Neuron (in vitro differentiated cells): Measurements from ENCODE around the gene TSPAN18.

Source experiments
- H2AFZ ChIP-seq: one replicate; pipeline ENCODE4 v1.6.1; 2013; ENCODE audit warnings: low read depth, mild to moderate bottlenecking, inconsistent platforms, low read length, moderate library complexity
- H3K27me3 ChIP-seq: one replicate; pipeline ENCODE4 v1.6.1; 2013; ENCODE audit warnings: low read length; ENCODE audit not compliant: insufficient read depth
- H3K36me3 ChIP-seq: one replicate; pipeline ENCODE4 v1.6.1; 2013; ENCODE audit warnings: low read length; ENCODE audit not compliant: insufficient read depth
- H3K4me1 ChIP-seq: one replicate; pipeline ENCODE4 v1.6.1; 2013; ENCODE audit warnings: low read length; ENCODE audit not compliant: insufficient read depth
- H3K4me3 ChIP-seq: 2 replicates; pipeline ENCODE4 v1.5.1; 2013; ENCODE audit warnings: mild to moderate bottlenecking, low read length, moderate library complexity
- H3K9me3 ChIP-seq: one replicate; pipeline ENCODE4 v1.6.1; 2013; ENCODE audit warnings: low read length

TSPAN18 gene

DNA sequence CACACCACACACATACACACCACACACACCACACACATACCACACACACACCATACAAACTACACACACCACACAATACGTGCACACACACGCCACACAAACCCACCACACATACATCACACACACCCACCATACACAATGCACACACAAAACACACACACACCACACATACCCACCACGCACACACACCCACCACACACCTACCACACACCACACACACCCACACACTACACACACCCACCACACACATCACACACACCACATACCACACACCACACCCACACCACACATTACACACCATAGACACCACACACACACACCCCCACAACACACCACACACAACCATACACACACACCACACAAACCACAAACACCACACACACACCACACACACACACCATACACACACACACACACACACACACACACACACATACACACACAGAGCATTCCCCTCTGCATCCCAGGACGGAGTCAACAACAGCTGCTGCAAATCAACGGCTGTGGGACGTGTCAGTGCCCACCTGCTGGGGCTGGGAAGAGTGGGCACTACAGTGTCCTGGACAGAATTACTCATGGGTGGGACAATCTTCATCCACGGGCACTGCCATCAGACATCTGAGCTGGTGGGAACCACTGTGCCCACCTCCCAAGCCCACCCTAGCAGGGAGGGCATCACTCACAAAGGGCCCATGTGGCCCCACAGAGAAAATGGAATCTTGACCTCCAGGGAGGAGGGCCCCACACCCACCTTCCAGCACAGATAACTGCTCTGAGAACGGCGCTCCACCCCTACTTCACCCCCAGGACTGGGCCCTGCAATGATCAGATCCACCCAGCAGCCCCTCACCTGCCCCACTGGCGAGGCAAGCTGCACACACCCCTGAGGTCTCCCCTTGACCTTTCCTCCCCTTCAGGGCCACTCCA, 215.5 kb downstream of the TSPAN18 start:
- H2AFZ ChIP-seq: no peak overlapping the region
- H3K4me1 ChIP-seq: peaks cover 13% of the 10 kb centered on the region
- no peaks in the 10 kb centered on the region for H3K36me3 ChIP-seq
- H3K4me3 ChIP-seq: no peak overlapping the region
- no peaks in the 10 kb centered on the region for H3K9me3 ChIP-seq
- no peaks in the 10 kb centered on the region for H3K27me3 ChIP-seq

DNA sequence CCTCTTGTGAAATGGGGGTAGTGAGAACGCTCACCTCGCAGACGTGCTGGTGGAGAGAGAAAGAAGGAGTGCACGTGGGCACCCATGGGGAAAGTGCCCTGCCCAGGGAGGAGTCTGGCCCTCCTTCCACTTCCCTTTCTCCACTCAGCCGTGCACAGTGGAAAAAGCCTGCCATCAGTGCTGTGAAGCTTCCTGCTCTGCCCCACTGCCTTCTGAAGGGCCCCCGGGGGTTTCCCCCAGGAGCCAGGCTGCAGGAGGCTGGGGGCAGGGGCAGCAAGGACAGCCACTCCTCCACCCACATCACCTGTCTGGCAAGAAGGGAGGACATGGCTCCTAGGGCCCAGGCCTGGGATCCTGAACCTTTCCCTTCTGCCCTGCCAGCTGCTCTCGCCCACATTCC, 216.4 kb downstream of the TSPAN18 start:
- no peak overlapping the region for H3K4me3 ChIP-seq
- H3K9me3 ChIP-seq: no peaks in the 10 kb centered on the region
- H3K27me3 ChIP-seq: no peaks in the 10 kb centered on the region
- H2AFZ ChIP-seq: no peak overlapping the region
- peaks cover 13% of the 10 kb centered on the region for H3K4me1 ChIP-seq
- H3K36me3 ChIP-seq: no peaks in the 10 kb centered on the region

GRCh38 chr11:44943696-44944095, 216.9 kb downstream of the TSPAN18 start:
- Histone ChIP-seq H3K4me1 (peaks cover 13% of the 10 kb centered on the region), H2AFZ (no peak overlapping the region), H3K4me3 (no peak overlapping the region), H3K27me3 (no peaks in the 10 kb centered on the region), H3K9me3 (no peaks in the 10 kb centered on the region), H3K36me3 (no peaks in the 10 kb centered on the region)

DNA sequence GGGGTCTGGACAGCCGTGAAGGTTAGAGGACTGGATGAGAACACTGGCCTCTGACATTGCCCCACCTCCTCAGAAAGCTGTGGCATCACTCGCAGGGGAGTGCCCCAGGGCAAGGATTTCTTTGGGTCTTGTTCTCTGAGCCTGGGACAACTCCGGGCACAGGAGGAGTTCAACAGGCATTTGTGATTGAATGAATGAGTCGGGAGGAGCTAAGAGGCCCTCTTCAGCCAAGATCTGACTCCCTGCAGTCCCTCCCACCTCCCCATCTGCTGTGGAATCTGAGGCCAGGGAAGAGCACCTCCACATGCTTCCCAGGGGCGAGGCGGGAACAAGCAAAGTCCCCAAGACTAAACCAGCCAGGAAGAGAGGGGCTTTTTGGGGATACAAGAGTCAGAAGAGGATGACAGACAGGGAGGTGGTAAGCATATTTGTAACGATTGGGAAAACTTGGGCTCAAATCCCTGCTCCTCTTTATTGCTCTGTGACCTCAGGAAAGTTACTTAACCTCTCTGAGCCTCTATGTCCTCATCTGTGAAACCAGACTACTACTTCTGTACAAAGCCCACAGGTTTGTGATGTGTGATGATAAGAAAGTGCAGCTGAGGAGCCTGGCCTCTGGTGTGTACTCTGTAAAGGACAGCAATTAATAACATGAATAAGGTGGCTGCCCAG, 217.6 kb downstream of the TSPAN18 start:
- Histone ChIP-seq H3K36me3 (no peaks in the 10 kb centered on the region), H3K27me3 (no peaks in the 10 kb centered on the region), H3K9me3 (no peaks in the 10 kb centered on the region), H3K4me1 (peaks cover 13% of the 10 kb centered on the region), H3K4me3 (no peak overlapping the region), H2AFZ (no peak overlapping the region)

GRCh38 chr11:44944853-44945235, 218.1 kb downstream of the TSPAN18 start:
- no peaks in the 10 kb centered on the region for H3K9me3 ChIP-seq
- H3K36me3 ChIP-seq: no peaks in the 10 kb centered on the region
- H3K4me3 ChIP-seq: no peak overlapping the region
- H3K4me1 ChIP-seq: peaks cover 13% of the 10 kb centered on the region
- no peaks in the 10 kb centered on the region for H3K27me3 ChIP-seq
- H2AFZ ChIP-seq: no peak overlapping the region

GRCh38 chr11:44945666-44946065, 218.9 kb downstream of the TSPAN18 start:
- H2AFZ ChIP-seq: no peak overlapping the region
- no peaks in the 10 kb centered on the region for H3K36me3 ChIP-seq
- peaks cover 13% of the 10 kb centered on the region for H3K4me1 ChIP-seq
- no peaks in the 10 kb centered on the region for H3K27me3 ChIP-seq
- H3K9me3 ChIP-seq: no peaks in the 10 kb centered on the region
- H3K4me3 ChIP-seq: no peak overlapping the region

GRCh38 chr11:44946263-44946662, 219.5 kb downstream of the TSPAN18 start:
- Histone ChIP-seq H3K4me1 (peaks cover 13% of the 10 kb centered on the region), H3K4me3 (no peak overlapping the region)

GRCh38 chr11:44947114-44947513, 220.4 kb downstream of the TSPAN18 start:
- H3K4me1 ChIP-seq: peaks cover 13% of the 10 kb centered on the region
- no peak overlapping the region for H2AFZ ChIP-seq
- no peak overlapping the region for H3K4me3 ChIP-seq
- H3K9me3 ChIP-seq: no peaks in the 10 kb centered on the region
- H3K36me3 ChIP-seq: no peaks in the 10 kb centered on the region
- peaks cover 3% of the 10 kb centered on the region for H3K27me3 ChIP-seq

More at GRCh38 chr11:44946263-44946662, 219.5 kb downstream of the TSPAN18 start:
- Histone ChIP-seq H2AFZ (no peak overlapping the region), H3K27me3 (no peaks in the 10 kb centered on the region), H3K9me3 (no peaks in the 10 kb centered on the region), H3K36me3 (no peaks in the 10 kb centered on the region)

DNA sequence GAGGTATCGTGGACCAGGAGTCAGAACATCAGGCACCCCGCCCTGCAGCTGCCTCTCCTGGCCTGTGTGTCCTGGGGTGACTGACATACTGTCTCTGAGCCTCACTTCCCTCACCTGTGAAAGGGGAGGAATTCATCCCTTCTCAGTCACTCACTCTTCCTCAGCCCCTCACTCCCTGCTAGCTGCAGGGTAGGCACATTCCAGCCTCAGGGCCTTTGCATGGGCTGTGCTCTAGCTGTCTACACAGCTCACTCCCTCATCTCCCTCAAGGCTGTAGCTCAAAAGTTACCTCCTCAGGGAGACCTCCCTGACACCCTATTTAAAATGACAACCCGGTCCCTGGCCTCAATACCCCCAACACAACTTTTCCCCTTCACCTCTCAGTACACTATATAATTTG, 221.4 kb downstream of the TSPAN18 start:
- Histone ChIP-seq H2AFZ (no peak overlapping the region), H3K36me3 (no peaks in the 10 kb centered on the region), H3K9me3 (no peaks in the 10 kb centered on the region), H3K4me3 (no peak overlapping the region), H3K27me3 (peaks cover 10% of the 10 kb centered on the region), H3K4me1 (peaks cover 13% of the 10 kb centered on the region)

DNA sequence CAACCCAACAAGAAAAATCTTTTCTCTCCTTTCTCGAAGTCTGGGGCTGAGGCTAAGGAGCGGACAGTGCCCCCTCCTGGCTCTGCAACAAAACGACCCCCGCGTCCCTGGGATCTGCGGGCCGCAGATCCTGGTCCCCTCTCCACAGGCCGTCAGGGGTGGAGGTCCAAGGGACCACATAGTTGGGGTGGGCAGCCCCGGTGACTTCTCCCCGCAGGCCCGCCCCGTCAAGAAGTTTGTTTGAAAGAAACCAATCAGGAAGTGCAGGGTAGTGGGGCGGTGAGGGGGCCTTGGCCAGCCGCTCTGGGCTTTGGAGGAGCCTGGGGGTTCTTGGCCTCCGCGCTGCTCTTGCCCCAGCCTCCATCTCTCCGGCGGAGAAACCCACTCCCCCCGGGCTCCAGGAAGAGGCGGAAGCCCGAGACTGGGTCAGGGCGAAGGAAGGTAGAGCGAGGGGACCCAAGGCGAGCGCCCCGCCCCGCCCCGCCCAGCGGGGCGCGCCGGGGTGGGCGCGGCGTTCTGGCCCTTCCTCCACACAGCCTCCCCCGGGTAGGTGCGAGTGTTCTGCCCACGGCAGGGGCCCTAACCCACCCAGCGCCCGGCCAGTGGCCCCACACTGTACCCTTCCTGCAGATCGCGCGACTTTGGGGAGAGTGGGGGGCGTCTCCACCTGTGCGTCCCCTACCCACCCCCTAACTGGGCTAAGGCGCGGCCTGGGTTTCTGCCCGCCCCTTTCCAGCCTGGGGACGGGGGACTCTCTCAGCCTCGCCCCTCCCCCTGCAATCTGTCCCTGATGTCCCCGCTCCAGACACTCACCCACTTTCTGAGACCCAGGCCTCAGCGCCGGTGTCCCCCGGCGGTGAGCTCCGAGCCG, 222.6 kb downstream of the TSPAN18 start:
- H3K4me1 ChIP-seq: peaks cover 9% of the 10 kb centered on the region
- no peaks in the 10 kb centered on the region for H3K36me3 ChIP-seq
- H2AFZ ChIP-seq: peak overlapping the region; percentile 99
- no peaks in the 10 kb centered on the region for H3K9me3 ChIP-seq
- peaks cover 13% of the 10 kb centered on the region for H3K27me3 ChIP-seq
- H3K4me3 ChIP-seq: peak overlapping the region; percentile 87

GRCh38 chr11:44950031-44950624, 223.4 kb downstream of the TSPAN18 start:
- Histone ChIP-seq H3K9me3 (no peaks in the 10 kb centered on the region), H2AFZ (peak overlapping the region; percentile 99), H3K4me1 (peaks cover 2% of the 10 kb centered on the region), H3K36me3 (no peaks in the 10 kb centered on the region), H3K4me3 (peak overlapping the region; percentile 87), H3K27me3 (peaks cover 15% of the 10 kb centered on the region)

- Histone ChIP-seq H3K4me1 (no peaks in the 10 kb centered on the region), H3K27me3 (peaks cover 16% of the 10 kb centered on the region), H3K36me3 (no peaks in the 10 kb centered on the region), H2AFZ (peak within 1 kb of the TSS; percentile 99), H3K9me3 (no peaks in the 10 kb centered on the region), H3K4me3 (peak within 1 kb of the TSS; percentile 87)
Observed at GRCh38 chr11:44950625-44951476, 224.1 kb downstream of the TSPAN18 start, which contains the start of gene TP53I11. Gene TP53I11 (minus strand): TSS chr11:44950883. CDS start chr11:44938335, 12,548 bp downstream.
